ENCODE results near the gene CTSE. TPM values are rescaled to one million over a fixed set of nuclear protein-coding genes. Genes with fewer than 3 reads are reported as not detected.

The CTSE gene
- total and polyA plus RNA-seq, 2 of the 13 experiments (the other 11 are each of a cell fraction or from before 2014, with no cell fraction given): 0.50 to 0.69 TPM

DNA sequence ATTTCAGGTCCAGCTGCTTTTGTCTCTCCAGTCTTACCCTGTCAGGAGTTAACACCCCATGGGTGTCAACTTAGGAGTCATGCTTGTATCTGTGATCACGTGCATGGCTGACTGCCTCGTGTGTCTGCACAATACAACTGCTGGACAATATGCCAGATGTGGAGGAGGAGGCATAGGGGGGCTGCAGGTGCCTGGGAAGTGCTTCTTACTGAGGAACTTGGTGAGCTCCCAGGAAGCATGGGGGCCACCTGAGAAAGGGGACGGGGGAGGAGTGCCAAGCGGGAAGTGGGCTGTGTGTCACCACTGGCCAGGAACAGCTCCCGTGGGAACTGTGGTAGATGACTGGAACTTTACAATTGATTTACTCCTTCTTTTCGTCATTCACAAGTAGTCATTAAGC is 38.8 kb upstream of the CTSE start:
- H3K36me3 ChIP-seq (replicated peaks in 1 of 2; ENCODE audit: control insufficient read depth in 1 of 2, insufficient read depth in 2 of 2, low read length in 2 of 2): peaks cover 6 to 31% of the 10 kb centered on the region in 2 experiments
- H3K79me2 ChIP-seq (ENCODE audit: insufficient read depth, low read length): peaks cover 8% of the 10 kb centered on the region
- peaks cover 10% of the 10 kb centered on the region for H3K4me1 ChIP-seq (ENCODE audit: insufficient read depth, low read length)
- no peaks in the 10 kb centered on the region for H3K9me3 ChIP-seq (ENCODE audit: low read length)
- H2AFZ ChIP-seq (ENCODE audit: low read length): no peak overlapping the region
- DNase-seq (ENCODE audit: low spot score): no peak
- ChIA-PET CTCF (ENCODE audit: low intra/inter-chr PET ratio, low total read pairs) (no interaction called here), POLR2A (no interaction called here)
- no peak for ATAC-seq
- no peaks in the 10 kb centered on the region for H3K27me3 ChIP-seq (ENCODE audit: control insufficient read depth in 1 of 2, insufficient read depth in 2 of 2, low read length in 2 of 2)
- no peak for FAIRE-seq
- intact Hi-C loops (cut with micrococcal nuclease; ENCODE audit: unreplicated experiment): no loop called here
- H3K4me3 ChIP-seq (replicated peaks in 1 of 3; ENCODE audit: insufficient read depth in 1 of 3, low read depth in 2 of 3, low read length in 3 of 3): no peak overlapping the region
- no peak overlapping the region for H3K27ac ChIP-seq (ENCODE audit: extremely low read length, insufficient read depth, low read length)
- TF ChIP-seq JARID2 (CRISPR knock-in tag; IDR thresholded peaks at IDR 0.05; ENCODE audit: insufficient replicate concordance) (no peak), AKAP8 (CRISPR knock-in tag; IDR thresholded peaks at IDR 0.05) (no peak), ZNF570 (CRISPR knock-in tag; IDR thresholded peaks at IDR 0.05; ENCODE audit: borderline replicate concordance) (no peak), KLF15 (CRISPR knock-in tag; IDR thresholded peaks at IDR 0.05; ENCODE audit: borderline replicate concordance) (no peak), FOXO1 (CRISPR knock-in tag; IDR thresholded peaks at IDR 0.05) (no peak), KLF16 (CRISPR knock-in tag; IDR thresholded peaks at IDR 0.05) (no peak), ARNT (IDR thresholded peaks at IDR 0.05) (no peak), SMARCC2 (IDR thresholded peaks at IDR 0.05) (no peak), MED1 (CRISPR knock-in tag; IDR thresholded peaks at IDR 0.05) (no peak), ZNF446 (CRISPR knock-in tag; IDR thresholded peaks at IDR 0.05) (no peak), ELF4 (CRISPR knock-in tag; IDR thresholded peaks at IDR 0.05; ENCODE audit: borderline replicate concordance) (no peak), RAD21 (CRISPR knock-in tag; IDR thresholded peaks at IDR 0.05) (no peak), MATR3 (CRISPR knock-in tag; IDR thresholded peaks at IDR 0.05) (no peak), NR3C1 (CRISPR knock-in tag; IDR thresholded peaks at IDR 0.05) (no peak)
- TF ChIP-seq, protein P1, sequence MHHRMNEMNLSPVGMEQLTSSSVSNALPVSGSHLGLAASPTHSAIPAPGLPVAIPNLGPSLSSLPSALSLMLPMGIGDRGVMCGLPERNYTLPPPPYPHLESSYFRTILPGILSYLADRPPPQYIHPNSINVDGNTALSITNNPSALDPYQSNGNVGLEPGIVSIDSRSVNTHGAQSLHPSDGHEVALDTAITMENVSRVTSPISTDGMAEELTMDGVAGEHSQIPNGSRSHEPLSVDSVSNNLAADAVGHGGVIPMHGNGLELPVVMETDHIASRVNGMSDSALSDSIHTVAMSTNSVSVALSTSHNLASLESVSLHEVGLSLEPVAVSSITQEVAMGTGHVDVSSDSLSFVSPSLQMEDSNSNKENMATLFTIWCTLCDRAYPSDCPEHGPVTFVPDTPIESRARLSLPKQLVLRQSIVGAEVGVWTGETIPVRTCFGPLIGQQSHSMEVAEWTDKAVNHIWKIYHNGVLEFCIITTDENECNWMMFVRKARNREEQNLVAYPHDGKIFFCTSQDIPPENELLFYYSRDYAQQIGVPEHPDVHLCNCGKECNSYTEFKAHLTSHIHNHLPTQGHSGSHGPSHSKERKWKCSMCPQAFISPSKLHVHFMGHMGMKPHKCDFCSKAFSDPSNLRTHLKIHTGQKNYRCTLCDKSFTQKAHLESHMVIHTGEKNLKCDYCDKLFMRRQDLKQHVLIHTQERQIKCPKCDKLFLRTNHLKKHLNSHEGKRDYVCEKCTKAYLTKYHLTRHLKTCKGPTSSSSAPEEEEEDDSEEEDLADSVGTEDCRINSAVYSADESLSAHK (CRISPR knock-in tag; IDR thresholded peaks at IDR 0.05; ENCODE audit: borderline replicate concordance): no peak
- WGBS (ENCODE audit: low lambda C conversion rate): 97% methylated on average over 6 of the region's 6 CpGs
- BruUV-seq (replicated peaks): no TSS peak
- H3K4me2 ChIP-seq (ENCODE audit: low read depth, low read length): no peak overlapping the region
- no peak overlapping the region for H3K9ac ChIP-seq (ENCODE audit: insufficient read depth, low read depth, low read length)
- no peaks in the 10 kb centered on the region for H4K20me1 ChIP-seq (ENCODE audit: insufficient read depth, low read length)
- in situ Hi-C loops (cut with HindIII; ENCODE audit: extremely low pct_ligation_motif_present, low pct_unique_long_range_greater_than_20kb): no loop called here

Measured in HepG2 (cell line).